PC-3 (cell line): ENCODE results near the gene IFNGR2. TPM values are rescaled to one million over a fixed set of nuclear protein-coding genes. Genes with fewer than 3 reads are reported as not detected.

ENCODE experiments used
- ATAC-seq: fragments of 200-7000 bp; cut with Tn5 transposase; 2 replicates; pipeline ENCODE4 v1.9.1; 2020; ENCODE audit warnings: mild to moderate bottlenecking, moderate library complexity
- BruUV-seq: library from RNA; stranded (reverse); fragments of 400-500 nt; replicated peaks from 2 replicates; lab custom pipeline; 2021; lab: Mats Ljungman, UMichigan
- CTCF ChIA-PET: fragments of 300-600 bp; sonication (Branson Sonifier 250); formaldehyde crosslinking; loops from one replicate; lab custom pipeline; 2022; ENCODE audit warnings: antibody characterized with exemption; lab: Charles Lee
- POLR2A ChIA-PET: fragments of 300-600 bp; sonication (Branson Sonifier 250); formaldehyde crosslinking; loops from one replicate; lab custom pipeline; 2022; ENCODE audit warnings: antibody characterized with exemption; ENCODE audit not compliant: unreplicated experiment; lab: Charles Lee
- DNase-seq: peaks from one replicate; pipeline ENCODE4 v3.0.0-alpha.2; 2015
- H2AFZ ChIP-seq: fragments of 300-600 bp; sonication (generic); 2 replicates; pipeline ENCODE4 v1.6.0; 2016; ENCODE audit warnings: antibody characterized with exemption, low read length
- H3F3A ChIP-seq: fragments of 300-600 bp; sonication (generic); one replicate; pipeline ENCODE4 v1.6.0; 2017; ENCODE audit warnings: antibody characterized with exemption, low read length, control low read depth, mild to moderate bottlenecking; ENCODE audit not compliant: unreplicated experiment
- H3K27ac ChIP-seq: fragments of 300-600 bp; sonication (generic); 2 replicates; pipeline ENCODE4 v1.5.1; 2016; ENCODE audit warnings: mild to moderate bottlenecking, low read length
- H3K27me3 ChIP-seq: fragments of 300-600 bp; sonication (generic); 2 replicates; pipeline ENCODE4 v1.6.1; 2016; ENCODE audit warnings: low read length, mixed read lengths
- H3K36me3 ChIP-seq: fragments of 300-600 bp; sonication (generic); 2 replicates; pipeline ENCODE4 v1.6.1; 2016; ENCODE audit warnings: low read depth, mixed run types, low read length, mixed read lengths
- H3K4me1 ChIP-seq: fragments of 300-600 bp; sonication (generic); 2 replicates; pipeline ENCODE4 v1.5.1; 2016; ENCODE audit warnings: low read length; ENCODE audit not compliant: insufficient read depth
- H3K4me2 ChIP-seq: fragments of 300-600 bp; sonication (generic); 2 replicates; pipeline ENCODE4 v1.6.0; 2016; ENCODE audit warnings: low read length
- H3K4me3 ChIP-seq: fragments of 300-600 bp; sonication (generic); 2 replicates; pipeline ENCODE4 v1.5.1; 2016; ENCODE audit warnings: mild to moderate bottlenecking, low read length, mixed read lengths
- H3K79me2 ChIP-seq: fragments of 300-600 bp; sonication (generic); 2 replicates; pipeline ENCODE4 v1.6.1; 2017; ENCODE audit warnings: low read length, mixed read lengths
- H3K9ac ChIP-seq: fragments of 300-600 bp; sonication (generic); 2 replicates; pipeline ENCODE4 v1.6.0; 2016; ENCODE audit warnings: mild to moderate bottlenecking, low read length
- H3K9me2 ChIP-seq: fragments of 300-600 bp; sonication (generic); replicated peaks from 2 replicates; pipeline ENCODE4 v1.6.1; 2016; ENCODE audit warnings: mixed run types, low read length, mixed read lengths
- H3K9me3 ChIP-seq: fragments of 300-600 bp; sonication (generic); 2 replicates; pipeline ENCODE4 v1.6.1; 2016; ENCODE audit warnings: low read length, mixed read lengths
- H4K20me1 ChIP-seq: fragments of 300-600 bp; sonication (generic); 2 replicates; pipeline ENCODE4 v1.6.1; 2016; ENCODE audit warnings: low read length, mixed read lengths
- EZH2 ChIP-seq: fragments of 300-600 bp; sonication (generic); IDR thresholded peaks from one replicate; pipeline ENCODE4 v1.6.1; 2017; ENCODE audit warnings: antibody characterized with exemption, mild to moderate bottlenecking, low read length; ENCODE audit not compliant: unreplicated experiment
- EZH2phosphoT487 ChIP-seq: fragments of 300-600 bp; sonication (generic); IDR thresholded peaks from 2 replicates; pipeline ENCODE4 v1.6.1; 2018; ENCODE audit warnings: mild to moderate bottlenecking, antibody characterized with exemption, low read length, borderline replicate concordance
- intact Hi-C: fragments of 100-400 bp; cut with micrococcal nuclease; formaldehyde crosslinking; loops from 2 replicates; pipeline ENCODE4 v1.9.0; 2023
- total RNA-seq: library from RNA; depleted of rRNA; stranded (reverse); fragments of >200 nt; gene quantifications from 2 replicates; pipeline ENCODE4 v1.2.3, GENCODE V29; 2014
- TF ChIP-seq, protein P1 (sequence below): fragments of 300-600 bp; sonication (generic); conservative IDR thresholded peaks from 2 replicates; pipeline ENCODE4 v1.5.1; 2017; ENCODE audit warnings: antibody characterized with exemption, low read depth, mild to moderate bottlenecking, low read length

IFNGR2 gene
- total RNA-seq, 1 experiment from 2014 or later, result 37.8 TPM

DNA sequence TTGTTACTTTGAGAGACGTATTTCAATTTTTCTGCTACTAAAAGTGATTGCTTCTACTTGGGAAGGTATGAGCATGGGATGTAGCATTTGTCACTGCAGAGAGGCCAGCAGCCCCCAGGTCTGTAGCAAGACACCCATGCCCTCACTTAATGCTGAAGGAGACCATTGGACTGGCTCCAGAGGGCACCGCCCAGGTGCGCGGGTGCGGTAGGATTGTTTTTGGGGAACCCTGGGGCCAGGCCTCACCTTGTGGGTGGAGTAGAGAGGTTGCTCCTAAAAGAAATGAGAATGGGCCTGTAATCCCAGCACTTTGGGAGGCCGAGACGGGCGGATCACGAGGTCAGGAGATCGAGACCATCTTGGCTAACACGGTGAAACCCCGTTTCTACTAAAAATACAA is 30.6 kb upstream of the IFNGR2 start:
- Histone ChIP-seq H3F3A (peaks cover 11% of the 10 kb centered on the region), H4K20me1 (no peaks in the 10 kb centered on the region), H3K4me3 (no peak overlapping the region), H3K4me1 (peaks cover 25% of the 10 kb centered on the region), H3K79me2 (no peaks in the 10 kb centered on the region), H3K9ac (no peak overlapping the region), H2AFZ (no peak overlapping the region), H3K27ac (no peak overlapping the region), H3K27me3 (no peaks in the 10 kb centered on the region), H3K9me3 (peaks cover 9% of the 10 kb centered on the region), H3K36me3 (peaks cover under 1% of the 10 kb centered on the region; the same call in 1 of the 2 replicates), H3K4me2 (no peak overlapping the region), H3K9me2 (no peaks in the 10 kb centered on the region)
- BruUV-seq, result no TSS peak
- DNase-seq (no peak), ATAC-seq (no peak)
- POLR2A ChIA-PET, result no interaction called here
- TF ChIP-seq, protein P1, sequence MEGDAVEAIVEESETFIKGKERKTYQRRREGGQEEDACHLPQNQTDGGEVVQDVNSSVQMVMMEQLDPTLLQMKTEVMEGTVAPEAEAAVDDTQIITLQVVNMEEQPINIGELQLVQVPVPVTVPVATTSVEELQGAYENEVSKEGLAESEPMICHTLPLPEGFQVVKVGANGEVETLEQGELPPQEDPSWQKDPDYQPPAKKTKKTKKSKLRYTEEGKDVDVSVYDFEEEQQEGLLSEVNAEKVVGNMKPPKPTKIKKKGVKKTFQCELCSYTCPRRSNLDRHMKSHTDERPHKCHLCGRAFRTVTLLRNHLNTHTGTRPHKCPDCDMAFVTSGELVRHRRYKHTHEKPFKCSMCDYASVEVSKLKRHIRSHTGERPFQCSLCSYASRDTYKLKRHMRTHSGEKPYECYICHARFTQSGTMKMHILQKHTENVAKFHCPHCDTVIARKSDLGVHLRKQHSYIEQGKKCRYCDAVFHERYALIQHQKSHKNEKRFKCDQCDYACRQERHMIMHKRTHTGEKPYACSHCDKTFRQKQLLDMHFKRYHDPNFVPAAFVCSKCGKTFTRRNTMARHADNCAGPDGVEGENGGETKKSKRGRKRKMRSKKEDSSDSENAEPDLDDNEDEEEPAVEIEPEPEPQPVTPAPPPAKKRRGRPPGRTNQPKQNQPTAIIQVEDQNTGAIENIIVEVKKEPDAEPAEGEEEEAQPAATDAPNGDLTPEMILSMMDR, result no peak
- no peak for TF ChIP-seq EZH2phosphoT487
- TF ChIP-seq EZH2, result no peak
- intact Hi-C loops, result no loop called here
- CTCF ChIA-PET, result no interaction called here

DNA sequence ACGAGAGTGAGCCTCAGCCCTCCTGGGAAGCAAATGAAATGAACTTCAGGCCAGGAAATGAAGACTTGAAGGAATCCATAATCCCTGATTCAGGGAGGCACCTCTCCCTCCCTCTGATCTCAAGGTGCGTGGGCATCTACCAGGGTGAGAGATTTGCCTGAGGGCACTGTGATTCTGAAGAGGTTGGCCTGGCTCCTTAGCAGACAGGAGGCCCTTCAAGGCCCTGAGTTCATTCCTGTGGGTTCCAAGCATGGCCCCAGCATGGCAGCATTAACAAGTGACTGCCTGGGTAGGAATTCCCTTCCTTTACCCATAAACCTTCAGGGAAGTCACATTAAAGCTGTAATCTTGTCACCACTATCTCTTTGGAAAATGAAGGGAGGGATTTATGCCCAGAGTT is 29.8 kb upstream of the IFNGR2 start:
- Histone ChIP-seq H2AFZ (peak overlapping the region; percentile 44; the same call in 1 of the 2 replicates), H3F3A (peaks cover 11% of the 10 kb centered on the region)
- CTCF ChIA-PET, result interaction anchor here (1.4 kb wide), 1 partner anchor 13 kb away, joined by 14 read pairs; no protein-coding TSS in a partner anchor

GRCh38 chr21:33374080-33374449 is 29.1 kb upstream of the IFNGR2 start:
- TSS peak; percentile 96 for BruUV-seq
- intact Hi-C loops, result loop anchor here (1.0 to 2.0 kb wide), 6 partner anchors 13 to 174 kb away; partner anchors contain the start of gene IFNAR1
- H4K20me1 ChIP-seq, result no peaks in the 10 kb centered on the region
- peaks cover 11% of the 10 kb centered on the region for H3F3A ChIP-seq
- peak overlapping the region; percentile 70 for H3K4me2 ChIP-seq
- ChIA-PET CTCF (interaction anchor here (0.5 to 1.4 kb wide), 3 partner anchors 13 to 171 kb away, joined by 6 to 14 read pairs (median 11); no protein-coding TSS in a partner anchor), POLR2A (no interaction called here)
- H2AFZ ChIP-seq, result no peak overlapping the region
- no peaks in the 10 kb centered on the region for H3K79me2 ChIP-seq
- no peaks in the 10 kb centered on the region for H3K9me3 ChIP-seq
- no peaks in the 10 kb centered on the region for H3K27me3 ChIP-seq
- ATAC-seq (peak; percentile 56), DNase-seq (peak; percentile 65)
- H3K4me3 ChIP-seq, result peak overlapping the region; percentile 31; the same call in 1 of the 2 replicates
- H3K9me2 ChIP-seq, result no peaks in the 10 kb centered on the region
- TF ChIP-seq EZH2, result no peak
- TF ChIP-seq EZH2phosphoT487, result no peak
- TF ChIP-seq, protein P1, result no peak
- no peaks in the 10 kb centered on the region for H3K36me3 ChIP-seq
- peak overlapping the region; percentile 93 for H3K27ac ChIP-seq
- peaks cover 25% of the 10 kb centered on the region for H3K4me1 ChIP-seq
- H3K9ac ChIP-seq, result peak overlapping the region; percentile 63

More for the DNA sequence above, 29.8 kb upstream of the IFNGR2 start:
- TF ChIP-seq EZH2phosphoT487 (no peak), EZH2 (no peak)
- TF ChIP-seq, protein P1, result no peak
- POLR2A ChIA-PET, result no interaction called here
- no peaks in the 10 kb centered on the region for H3K9me2 ChIP-seq
- H3K9ac ChIP-seq, result peak overlapping the region; percentile 63
- intact Hi-C loops, result no loop called here
- H3K4me2 ChIP-seq, result peak overlapping the region; percentile 70
- H3K4me3 ChIP-seq, result no peak overlapping the region
- no peaks in the 10 kb centered on the region for H3K36me3 ChIP-seq
- no peaks in the 10 kb centered on the region for H3K79me2 ChIP-seq
- H3K27me3 ChIP-seq, result no peaks in the 10 kb centered on the region
- H3K27ac ChIP-seq, result peak overlapping the region; percentile 93
- H3K4me1 ChIP-seq, result peaks cover 25% of the 10 kb centered on the region
- no peak for ATAC-seq
- DNase-seq, result peak; percentile 37
- BruUV-seq, result no TSS peak
- no peaks in the 10 kb centered on the region for H4K20me1 ChIP-seq
- H3K9me3 ChIP-seq, result peaks cover 3% of the 10 kb centered on the region; the same call in 1 of the 2 replicates
